ENCODE data around the gene SERINC4.
A peak's percentile ranks its signal among the peaks of the same experiment; 100 is the strongest.

DNA sequence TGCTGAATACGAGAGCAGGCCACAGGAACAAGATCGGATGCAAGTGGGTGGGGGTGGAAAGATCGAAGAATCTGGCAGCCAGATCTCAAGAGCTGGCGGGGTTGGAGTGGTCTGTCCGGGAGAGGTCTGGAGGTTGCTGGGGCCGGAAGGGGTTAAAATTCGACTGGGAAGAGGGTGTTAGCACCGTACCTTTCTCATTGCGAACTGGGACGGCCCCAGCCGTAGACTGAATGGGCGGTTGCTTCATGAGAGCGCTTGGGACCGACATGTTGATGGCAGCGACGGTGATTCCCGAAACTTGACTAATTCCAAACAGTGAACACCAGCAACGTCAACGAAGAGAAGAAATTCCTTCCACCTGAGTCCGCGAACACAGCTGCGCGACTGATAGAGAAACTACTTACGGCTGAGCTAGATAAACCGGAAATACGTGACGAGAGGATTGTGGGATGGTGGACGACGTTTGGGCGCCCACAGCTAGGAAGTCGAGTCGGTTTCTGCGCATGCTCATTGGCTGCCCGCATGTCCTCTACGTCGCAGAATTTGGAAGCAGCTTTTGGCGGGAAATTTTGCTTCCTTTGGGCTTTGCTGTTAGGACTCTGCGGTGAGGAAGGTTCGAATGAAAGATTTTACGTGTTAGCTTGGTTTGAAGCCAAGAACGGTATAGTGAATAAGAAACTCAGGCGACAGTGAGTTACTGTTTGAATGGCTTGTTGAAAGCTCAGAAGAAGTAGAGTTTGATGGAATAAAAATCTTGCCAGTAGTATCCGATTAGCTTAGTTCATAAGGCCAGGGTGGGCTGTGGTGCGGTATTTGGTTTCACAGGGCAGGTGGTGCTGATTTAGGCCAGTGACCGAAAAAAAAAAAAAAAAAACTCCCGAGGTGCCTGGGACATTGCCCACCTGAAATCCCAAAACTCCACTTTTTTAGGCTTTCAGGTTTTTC, 24.6 kb upstream of the SERINC4 start, which contains the start of gene MFAP1:
- TF ChIP-seq, protein P1, sequence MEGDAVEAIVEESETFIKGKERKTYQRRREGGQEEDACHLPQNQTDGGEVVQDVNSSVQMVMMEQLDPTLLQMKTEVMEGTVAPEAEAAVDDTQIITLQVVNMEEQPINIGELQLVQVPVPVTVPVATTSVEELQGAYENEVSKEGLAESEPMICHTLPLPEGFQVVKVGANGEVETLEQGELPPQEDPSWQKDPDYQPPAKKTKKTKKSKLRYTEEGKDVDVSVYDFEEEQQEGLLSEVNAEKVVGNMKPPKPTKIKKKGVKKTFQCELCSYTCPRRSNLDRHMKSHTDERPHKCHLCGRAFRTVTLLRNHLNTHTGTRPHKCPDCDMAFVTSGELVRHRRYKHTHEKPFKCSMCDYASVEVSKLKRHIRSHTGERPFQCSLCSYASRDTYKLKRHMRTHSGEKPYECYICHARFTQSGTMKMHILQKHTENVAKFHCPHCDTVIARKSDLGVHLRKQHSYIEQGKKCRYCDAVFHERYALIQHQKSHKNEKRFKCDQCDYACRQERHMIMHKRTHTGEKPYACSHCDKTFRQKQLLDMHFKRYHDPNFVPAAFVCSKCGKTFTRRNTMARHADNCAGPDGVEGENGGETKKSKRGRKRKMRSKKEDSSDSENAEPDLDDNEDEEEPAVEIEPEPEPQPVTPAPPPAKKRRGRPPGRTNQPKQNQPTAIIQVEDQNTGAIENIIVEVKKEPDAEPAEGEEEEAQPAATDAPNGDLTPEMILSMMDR (IDR thresholded peaks at IDR 0.05) = no peak
- peak; percentile 86 for TF ChIP-seq POLR2A (IDR thresholded peaks at IDR 0.05)

All from right lobe of liver (tissue), 4 donors.